WTC11 (cell line): ENCODE measurements around the gene ADM. TPM values are rescaled to one million over a fixed set of nuclear protein-coding genes. Genes with fewer than 3 reads are reported as not detected.

Source experiments
- ATAC-seq: fragments of 200-7000 bp; cut with Tn5 transposase; 2 replicates; pipeline ENCODE4 v1.10.0; 2021; ENCODE audit warnings: mild to moderate bottlenecking, moderate library complexity
- CTCF ChIA-PET: fragments of 300-600 bp; sonication (Branson Sonifier 250); formaldehyde crosslinking; loops from one replicate; lab custom pipeline; 2021; ENCODE audit warnings: antibody characterized with exemption; lab: Charles Lee
- POLR2A ChIA-PET: fragments of 350-600 bp; sonication (Branson Sonifier 250); formaldehyde crosslinking; loops from one replicate; lab custom pipeline; 2021; ENCODE audit warnings: antibody characterized with exemption; lab: Charles Lee
- DNase-seq: peaks from one replicate; pipeline ENCODE4 v3.0.0; 2021; ENCODE audit warnings: low spot score
- H3K27ac Mint-ChIP-seq: 2 replicates; pipeline ENCODE4 v1.8.0; 2021; ENCODE audit warnings: mixed read lengths
- H3K27me3 Mint-ChIP-seq: 2 replicates; pipeline ENCODE4 v1.8.0; 2021; ENCODE audit warnings: low read depth, mild to moderate bottlenecking, moderate library complexity, mixed read lengths
- H3K36me3 Mint-ChIP-seq: 2 replicates; pipeline ENCODE4 v1.8.0; 2021; ENCODE audit warnings: mixed read lengths
- H3K4me1 Mint-ChIP-seq: 2 replicates; pipeline ENCODE4 v1.8.0; 2022; ENCODE audit warnings: mixed read lengths
- H3K4me3 Mint-ChIP-seq: 2 replicates; pipeline ENCODE4 v1.8.0; 2021; ENCODE audit warnings: mild to moderate bottlenecking, moderate library complexity, mixed read lengths
- H3K9me3 Mint-ChIP-seq: 2 replicates; pipeline ENCODE4 v1.8.0; 2021; ENCODE audit warnings: mixed read lengths
- ATF2 ChIP-seq: sonication (generic); formaldehyde crosslinking; IDR thresholded peaks from 2 replicates; pipeline ENCODE4 v1.8.1; 2022; ENCODE audit warnings: low read depth, missing genetic modification reagents, borderline replicate concordance
- CREM ChIP-seq: sonication (generic); formaldehyde crosslinking; IDR thresholded peaks from 2 replicates; pipeline ENCODE4 v1.8.1; 2022; ENCODE audit warnings: mild to moderate bottlenecking, missing genetic modification reagents, moderate library complexity
- EMX1 ChIP-seq: fragments of 250-450 bp; sonication (Bioruptor Pico); IDR thresholded peaks from 2 replicates; pipeline ENCODE4 v1.8.0; 2021; ENCODE audit warnings: mild to moderate bottlenecking
- ERG ChIP-seq: fragments of 250-450 bp; sonication (Bioruptor Pico); IDR thresholded peaks from 2 replicates; pipeline ENCODE4 v1.8.0; 2021; ENCODE audit warnings: mild to moderate bottlenecking
- ETV6 ChIP-seq: sonication (generic); formaldehyde crosslinking; IDR thresholded peaks from 2 replicates; pipeline ENCODE4 v1.8.1; 2022; ENCODE audit warnings: mild to moderate bottlenecking, missing genetic modification reagents
- GRHL2 ChIP-seq: fragments of 250-450 bp; sonication (Bioruptor Pico); IDR thresholded peaks from 2 replicates; pipeline ENCODE4 v1.8.0; 2022; ENCODE audit warnings: mild to moderate bottlenecking, moderate library complexity; ENCODE audit not compliant: insufficient replicate concordance, severe bottlenecking
- HMGA2 ChIP-seq: fragments of 250-450 bp; sonication (Bioruptor Pico); IDR thresholded peaks from 2 replicates; pipeline ENCODE4 v1.4.0; 2021; ENCODE audit warnings: mild to moderate bottlenecking, moderate library complexity
- MAX ChIP-seq: sonication (generic); formaldehyde crosslinking; IDR thresholded peaks from 2 replicates; pipeline ENCODE4 v1.8.0; 2022; ENCODE audit warnings: mild to moderate bottlenecking, missing genetic modification reagents
- MXD4 ChIP-seq: fragments of 250-450 bp; sonication (Bioruptor Pico); IDR thresholded peaks from 2 replicates; pipeline ENCODE4 v1.8.0; 2021; ENCODE audit warnings: mild to moderate bottlenecking, moderate library complexity, borderline replicate concordance
- NR2C2 ChIP-seq: sonication (generic); formaldehyde crosslinking; IDR thresholded peaks from 2 replicates; pipeline ENCODE4 v1.8.0; 2022; ENCODE audit warnings: mild to moderate bottlenecking, missing genetic modification reagents
- ZBTB21 ChIP-seq: sonication (generic); formaldehyde crosslinking; IDR thresholded peaks from 2 replicates; pipeline ENCODE4 v1.8.1; 2023; ENCODE audit warnings: mild to moderate bottlenecking, missing genetic modification reagents, borderline replicate concordance
- ZNF121 ChIP-seq: sonication (generic); formaldehyde crosslinking; IDR thresholded peaks from 2 replicates; pipeline ENCODE4 v1.8.0; 2023; ENCODE audit warnings: missing genetic modification reagents
- ZNF396 ChIP-seq: fragments of 250-450 bp; sonication (Bioruptor Pico); IDR thresholded peaks from 2 replicates; pipeline ENCODE4 v1.8.0; 2021; ENCODE audit warnings: mild to moderate bottlenecking, moderate library complexity, borderline replicate concordance
- ZNF423 ChIP-seq: fragments of 250-450 bp; sonication (Bioruptor Pico); IDR thresholded peaks from 2 replicates; pipeline ENCODE4 v2.1.2; 2022; ENCODE audit warnings: mild to moderate bottlenecking, moderate library complexity
- total RNA-seq: library from RNA; stranded (reverse); gene quantifications from 3 replicates; pipeline ENCODE4 v1.2.3, GENCODE V29; 2021
- TF ChIP-seq, protein P1 (sequence below): sonication (generic); formaldehyde crosslinking; IDR thresholded peaks from 2 replicates; pipeline ENCODE4 v1.8.0; 2022; ENCODE audit warnings: mild to moderate bottlenecking, missing genetic modification reagents
- TF ChIP-seq, protein P2 (sequence below): sonication (generic); formaldehyde crosslinking; IDR thresholded peaks from 2 replicates; pipeline ENCODE4 v1.8.0; 2023; ENCODE audit warnings: missing genetic modification reagents, mild to moderate bottlenecking, borderline replicate concordance
- TF ChIP-seq, protein P3 (sequence below): sonication (generic); formaldehyde crosslinking; IDR thresholded peaks from 2 replicates; pipeline ENCODE4 v1.8.0; 2022; ENCODE audit warnings: missing genetic modification reagents

ADM gene
- total RNA-seq, 1 experiment from 2014 or later = 18.7 TPM

GRCh38 chr11:10317151-10317755 is 12.4 kb downstream of the ADM start (continued):
- TF ChIP-seq HMGA2 (CRISPR knock-in tag) = no peak
- TF ChIP-seq ATF2 (CRISPR knock-in tag) = no peak
- no peak for TF ChIP-seq ZNF121 (CRISPR knock-in tag)
- TF ChIP-seq CREM (CRISPR knock-in tag) = no peak

- TF ChIP-seq ETV6 (0 out of 2 replicates have a peak, but pooled peaks have one; percentile 22), CREM (CRISPR knock-in tag) (no peak), NR2C2 (CRISPR knock-in tag) (no peak)
- POLR2A ChIA-PET = interaction anchor here (1.3 kb wide), 1 partner anchor 13 kb away, joined by 5 read pairs; the partner anchor contains the start of gene ADM
- Mint-ChIP-seq H3K4me3 (no peak overlapping the region), H3K9me3 (no peaks in the 10 kb centered on the region), H3K4me1 (peaks cover 49% of the 10 kb centered on the region), H3K27me3 (no peaks in the 10 kb centered on the region; the same call in 1 of the 2 replicates), H3K27ac (0 out of 2 replicates have a peak overlapping the region, but pooled peaks have one; percentile 66), H3K36me3 (no peaks in the 10 kb centered on the region)
- DNase-seq (no peak), ATAC-seq (no peak)
- CTCF ChIA-PET = interaction anchor here (0.7 to 2.7 kb wide), 9 partner anchors 9 to 689 kb away, joined by 3 to 15 read pairs (median 3); partner anchors contain the start of gene RNF141
These were observed 13.1 kb downstream of the ADM start for GRCh38 chr11:10317776-10318526.

- Mint-ChIP-seq H3K4me3 (no peak overlapping the region), H3K9me3 (no peaks in the 10 kb centered on the region), H3K36me3 (no peaks in the 10 kb centered on the region), H3K27me3 (no peaks in the 10 kb centered on the region; the same call in 1 of the 2 replicates), H3K27ac (peak overlapping the region; percentile 66; the same call in 1 of the 2 replicates), H3K4me1 (peaks cover 54% of the 10 kb centered on the region)
- ChIA-PET POLR2A (no interaction called here), CTCF (interaction anchor here (0.8 to 2.7 kb wide), 5 partner anchors 11 to 222 kb away, joined by 3 to 15 read pairs (median 4); partner anchors contain the start of gene RNF141)
- ATAC-seq = no peak
- no peak for DNase-seq
- TF ChIP-seq EMX1 (CRISPR knock-in tag) (no peak), MAX (no peak), ZBTB21 (CRISPR knock-in tag) (no peak), ZNF396 (no peak), ERG (CRISPR knock-in tag) (no peak), ETV6 (no peak), GRHL2 (CRISPR knock-in tag) (no peak), MXD4 (CRISPR knock-in tag) (no peak), ZNF423 (CRISPR knock-in tag) (no peak)
- TF ChIP-seq, protein P1, sequence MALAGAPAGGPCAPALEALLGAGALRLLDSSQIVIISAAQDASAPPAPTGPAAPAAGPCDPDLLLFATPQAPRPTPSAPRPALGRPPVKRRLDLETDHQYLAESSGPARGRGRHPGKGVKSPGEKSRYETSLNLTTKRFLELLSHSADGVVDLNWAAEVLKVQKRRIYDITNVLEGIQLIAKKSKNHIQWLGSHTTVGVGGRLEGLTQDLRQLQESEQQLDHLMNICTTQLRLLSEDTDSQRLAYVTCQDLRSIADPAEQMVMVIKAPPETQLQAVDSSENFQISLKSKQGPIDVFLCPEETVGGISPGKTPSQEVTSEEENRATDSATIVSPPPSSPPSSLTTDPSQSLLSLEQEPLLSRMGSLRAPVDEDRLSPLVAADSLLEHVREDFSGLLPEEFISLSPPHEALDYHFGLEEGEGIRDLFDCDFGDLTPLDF (CRISPR knock-in tag) = no peak
- TF ChIP-seq, protein P2, sequence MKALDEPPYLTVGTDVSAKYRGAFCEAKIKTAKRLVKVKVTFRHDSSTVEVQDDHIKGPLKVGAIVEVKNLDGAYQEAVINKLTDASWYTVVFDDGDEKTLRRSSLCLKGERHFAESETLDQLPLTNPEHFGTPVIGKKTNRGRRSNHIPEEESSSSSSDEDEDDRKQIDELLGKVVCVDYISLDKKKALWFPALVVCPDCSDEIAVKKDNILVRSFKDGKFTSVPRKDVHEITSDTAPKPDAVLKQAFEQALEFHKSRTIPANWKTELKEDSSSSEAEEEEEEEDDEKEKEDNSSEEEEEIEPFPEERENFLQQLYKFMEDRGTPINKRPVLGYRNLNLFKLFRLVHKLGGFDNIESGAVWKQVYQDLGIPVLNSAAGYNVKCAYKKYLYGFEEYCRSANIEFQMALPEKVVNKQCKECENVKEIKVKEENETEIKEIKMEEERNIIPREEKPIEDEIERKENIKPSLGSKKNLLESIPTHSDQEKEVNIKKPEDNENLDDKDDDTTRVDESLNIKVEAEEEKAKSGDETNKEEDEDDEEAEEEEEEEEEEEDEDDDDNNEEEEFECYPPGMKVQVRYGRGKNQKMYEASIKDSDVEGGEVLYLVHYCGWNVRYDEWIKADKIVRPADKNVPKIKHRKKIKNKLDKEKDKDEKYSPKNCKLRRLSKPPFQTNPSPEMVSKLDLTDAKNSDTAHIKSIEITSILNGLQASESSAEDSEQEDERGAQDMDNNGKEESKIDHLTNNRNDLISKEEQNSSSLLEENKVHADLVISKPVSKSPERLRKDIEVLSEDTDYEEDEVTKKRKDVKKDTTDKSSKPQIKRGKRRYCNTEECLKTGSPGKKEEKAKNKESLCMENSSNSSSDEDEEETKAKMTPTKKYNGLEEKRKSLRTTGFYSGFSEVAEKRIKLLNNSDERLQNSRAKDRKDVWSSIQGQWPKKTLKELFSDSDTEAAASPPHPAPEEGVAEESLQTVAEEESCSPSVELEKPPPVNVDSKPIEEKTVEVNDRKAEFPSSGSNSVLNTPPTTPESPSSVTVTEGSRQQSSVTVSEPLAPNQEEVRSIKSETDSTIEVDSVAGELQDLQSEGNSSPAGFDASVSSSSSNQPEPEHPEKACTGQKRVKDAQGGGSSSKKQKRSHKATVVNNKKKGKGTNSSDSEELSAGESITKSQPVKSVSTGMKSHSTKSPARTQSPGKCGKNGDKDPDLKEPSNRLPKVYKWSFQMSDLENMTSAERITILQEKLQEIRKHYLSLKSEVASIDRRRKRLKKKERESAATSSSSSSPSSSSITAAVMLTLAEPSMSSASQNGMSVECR (CRISPR knock-in tag) = no peak
- TF ChIP-seq, protein P3, sequence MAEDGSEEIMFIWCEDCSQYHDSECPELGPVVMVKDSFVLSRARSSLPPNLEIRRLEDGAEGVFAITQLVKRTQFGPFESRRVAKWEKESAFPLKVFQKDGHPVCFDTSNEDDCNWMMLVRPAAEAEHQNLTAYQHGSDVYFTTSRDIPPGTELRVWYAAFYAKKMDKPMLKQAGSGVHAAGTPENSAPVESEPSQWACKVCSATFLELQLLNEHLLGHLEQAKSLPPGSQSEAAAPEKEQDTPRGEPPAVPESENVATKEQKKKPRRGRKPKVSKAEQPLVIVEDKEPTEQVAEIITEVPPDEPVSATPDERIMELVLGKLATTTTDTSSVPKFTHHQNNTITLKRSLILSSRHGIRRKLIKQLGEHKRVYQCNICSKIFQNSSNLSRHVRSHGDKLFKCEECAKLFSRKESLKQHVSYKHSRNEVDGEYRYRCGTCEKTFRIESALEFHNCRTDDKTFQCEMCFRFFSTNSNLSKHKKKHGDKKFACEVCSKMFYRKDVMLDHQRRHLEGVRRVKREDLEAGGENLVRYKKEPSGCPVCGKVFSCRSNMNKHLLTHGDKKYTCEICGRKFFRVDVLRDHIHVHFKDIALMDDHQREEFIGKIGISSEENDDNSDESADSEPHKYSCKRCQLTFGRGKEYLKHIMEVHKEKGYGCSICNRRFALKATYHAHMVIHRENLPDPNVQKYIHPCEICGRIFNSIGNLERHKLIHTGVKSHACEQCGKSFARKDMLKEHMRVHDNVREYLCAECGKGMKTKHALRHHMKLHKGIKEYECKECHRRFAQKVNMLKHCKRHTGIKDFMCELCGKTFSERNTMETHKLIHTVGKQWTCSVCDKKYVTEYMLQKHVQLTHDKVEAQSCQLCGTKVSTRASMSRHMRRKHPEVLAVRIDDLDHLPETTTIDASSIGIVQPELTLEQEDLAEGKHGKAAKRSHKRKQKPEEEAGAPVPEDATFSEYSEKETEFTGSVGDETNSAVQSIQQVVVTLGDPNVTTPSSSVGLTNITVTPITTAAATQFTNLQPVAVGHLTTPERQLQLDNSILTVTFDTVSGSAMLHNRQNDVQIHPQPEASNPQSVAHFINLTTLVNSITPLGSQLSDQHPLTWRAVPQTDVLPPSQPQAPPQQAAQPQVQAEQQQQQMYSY (CRISPR knock-in tag) = no peak
These were observed 13.6 kb downstream of the ADM start for GRCh38 chr11:10318527-10318802.
